Liver (tissue), 9 donors: ENCODE measurements around the gene FLOT2. TPM values are rescaled to one million over a fixed set of nuclear protein-coding genes. Genes with fewer than 3 reads are reported as not detected.

ENCODE experiments used
- DNase-seq: peaks from one replicate; pipeline ENCODE4 v3.0.0-alpha.2; 2017; ENCODE audit warnings: low spot score
- H3K27ac ChIP-seq, 2 donors: one replicate each; pipeline ENCODE4 v1.7.0; 2013; ENCODE audit warnings: inconsistent platforms in 2 of 2, low read length in 2 of 2, control low read depth in 1 of 2, low read depth in 1 of 2, mild to moderate bottlenecking in 1 of 2
- H3K27me3 ChIP-seq, 4 donors: one replicate each; pipeline versions ENCODE4 v1.6.1 to v1.7.0; 2013; ENCODE audit warnings: low read length in 3 of 4, inconsistent platforms in 1 of 4, mild to moderate bottlenecking in 1 of 4, moderate library complexity in 1 of 4; ENCODE audit not compliant: control insufficient read depth in 4 of 4, insufficient read depth in 4 of 4
- H3K36me3 ChIP-seq, 4 donors: one replicate each; pipeline versions ENCODE4 v1.6.1 to v1.7.0; 2013; ENCODE audit warnings: low read length in 3 of 4, mild to moderate bottlenecking in 3 of 4, low read depth in 1 of 4, moderate library complexity in 1 of 4; ENCODE audit not compliant: control insufficient read depth in 4 of 4, insufficient read depth in 3 of 4
- H3K4me1 ChIP-seq, 4 donors: one replicate each; pipeline versions ENCODE4 v1.6.1 to v1.7.0; 2013; ENCODE audit warnings: low read length in 3 of 4, mild to moderate bottlenecking in 3 of 4, moderate library complexity in 1 of 4; ENCODE audit not compliant: control insufficient read depth in 4 of 4, insufficient read depth in 4 of 4
- H3K4me3 ChIP-seq, 3 donors: one replicate each; pipeline versions ENCODE4 v1.6.1 to v1.7.0; 2013; ENCODE audit warnings: low read length in 3 of 3, control low read depth in 1 of 3, low read depth in 1 of 3, mild to moderate bottlenecking in 1 of 3
- H3K9ac ChIP-seq, 2 donors: one replicate each; pipeline ENCODE4 v1.7.0; 2013; ENCODE audit warnings: low read length in 2 of 2, mild to moderate bottlenecking in 2 of 2, moderate library complexity in 2 of 2, control low read depth in 1 of 2, low read depth in 1 of 2
- H3K9me3 ChIP-seq, 4 donors: one replicate each; pipeline versions ENCODE4 v1.6.1 to v1.7.0; 2013; ENCODE audit warnings: low read length in 3 of 4; ENCODE audit not compliant: control insufficient read depth in 4 of 4
- ATF3 ChIP-seq: IDR thresholded peaks from 2 replicates; pipeline ENCODE4 v1.6.1; 2016; ENCODE audit warnings: antibody characterized with exemption
- CTCF ChIP-seq: fragments of 150-350 bp; IDR thresholded peaks from 2 replicates; pipeline ENCODE4 v1.5.1; 2017; ENCODE audit warnings: improper control_type of control experiment, low read depth, low read length; ENCODE audit not compliant: missing input control
- EGR1 ChIP-seq, 2 donors: IDR thresholded peaks; 2 replicates each; pipeline ENCODE4 v1.6.1; 2016 to 2018; ENCODE audit warnings: antibody characterized with exemption in 2 of 2, low read depth in 2 of 2
- FOXA2 ChIP-seq: IDR thresholded peaks from 2 replicates; pipeline ENCODE4 v1.6.1; 2016; ENCODE audit warnings: antibody characterized with exemption
- GABPA ChIP-seq, 2 donors: IDR thresholded peaks in 1 of 2; conservative IDR thresholded peaks in 1 of 2; 2 replicates each; pipeline ENCODE4 v1.6.1; 2016; ENCODE audit warnings: antibody characterized with exemption in 2 of 2, mild to moderate bottlenecking in 1 of 2, moderate library complexity in 1 of 2
- HNF4G ChIP-seq: IDR thresholded peaks from 2 replicates; pipeline ENCODE4 v1.6.1; 2016; ENCODE audit warnings: antibody characterized with exemption
- MAX ChIP-seq: IDR thresholded peaks from 2 replicates; pipeline ENCODE4 v1.6.1; 2016; ENCODE audit warnings: antibody characterized with exemption
- NR2F2 ChIP-seq: IDR thresholded peaks from 2 replicates; pipeline ENCODE4 v1.6.1; 2016; ENCODE audit warnings: antibody characterized with exemption
- RAD21 ChIP-seq, 2 donors: IDR thresholded peaks; 2 replicates each; pipeline ENCODE4 v1.6.1; 2016; ENCODE audit warnings: antibody characterized with exemption in 2 of 2, mild to moderate bottlenecking in 2 of 2
- RXRA ChIP-seq, 2 donors: IDR thresholded peaks; 2 replicates each; pipeline ENCODE4 v1.6.1; 2017 to 2018; ENCODE audit warnings: antibody characterized with exemption in 2 of 2, mild to moderate bottlenecking in 1 of 2
- SP1 ChIP-seq: IDR thresholded peaks from 2 replicates; pipeline ENCODE4 v1.6.1; 2018; ENCODE audit warnings: antibody characterized with exemption, mild to moderate bottlenecking
- TAF1 ChIP-seq: conservative IDR thresholded peaks from 2 replicates; pipeline ENCODE4 v1.6.1; 2016; ENCODE audit warnings: antibody characterized with exemption, mild to moderate bottlenecking
- YY1 ChIP-seq: IDR thresholded peaks from 2 replicates; pipeline ENCODE4 v1.6.1; 2016; ENCODE audit warnings: antibody characterized with exemption, mild to moderate bottlenecking
- ZBTB33 ChIP-seq: IDR thresholded peaks from 2 replicates; pipeline ENCODE4 v1.6.1; 2016; ENCODE audit warnings: antibody characterized with exemption
- WGBS: extraction: QIAGEN DNeasy Blood & Tissue Kit; methylation state at CpG from one replicate; pipeline ENCODE4 v1.1.7; 2013; 5-methylcytosine and 5-hydroxymethylcytosine counted together
- polyA plus RNA-seq, 2 donors: library from polyadenylated mRNA; stranded (reverse) in 1 of 2; unstranded in 1 of 2; fragments of 200-250 nt in 1 of 2; fragments of >200 nt in 1 of 2; fragmentation: Nextera tagmentation in 1 of 2; extraction: Ambion mirVana in 1 of 2; gene quantifications; one replicate each; pipeline versions ENCODE4 v1.2.1 to v1.2.3, GENCODE V29; 2013 to 2015
- total RNA-seq, 2 donors: library from RNA; depleted of rRNA; stranded (reverse); fragments of >200 nt; gene quantifications; one replicate each; pipeline ENCODE4 v1.2.3, GENCODE V29; 2014
- donor health status: healthy.
- donor health status: healthy.
- donor health status: healthy.
- donor health status: healthy.
- donor health status: healthy.

The FLOT2 gene
- total and polyA plus RNA-seq, 4 donors = 61.6 to 100 (median 69.4) TPM

- WGBS = 87% methylated on average over 10 of the region's 10 CpGs
- no peaks in the 10 kb centered on the region for H3K27me3 ChIP-seq
- DNase-seq = no peak
- H3K27ac ChIP-seq = no peak overlapping the region
- no peaks in the 10 kb centered on the region for H3K9me3 ChIP-seq
- H3K9ac ChIP-seq = no peak overlapping the region
- no peak overlapping the region for H3K4me3 ChIP-seq
- H3K4me1 ChIP-seq = no peaks in the 10 kb centered on the region
- peaks cover 25 to 46% (median 29%) of the 10 kb centered on the region in 4 donors for H3K36me3 ChIP-seq
- TF ChIP-seq NR2F2 (no peak), RAD21 (IDR thresholded peaks at IDR 0.05) (no peak), ATF3 (no peak), CTCF (no peak), TAF1 (no peak), MAX (no peak), FOXA2 (no peak), ZBTB33 (no peak), EGR1 (IDR thresholded peaks at IDR 0.05; ENCODE audit: low read depth in 2 of 2) (no peak), GABPA (IDR thresholded peaks at IDR 0.05 in 1 of 2, conservative IDR thresholded peaks at IDR 0.05 in 1 of 2) (no peak), RXRA (IDR thresholded peaks at IDR 0.05) (no peak), HNF4G (no peak), SP1 (no peak)
Measured at GRCh38 chr17:28885951-28886350, 11.6 kb downstream of the FLOT2 start.

- H3K9ac ChIP-seq = no peak overlapping the region
- H3K9me3 ChIP-seq = no peaks in the 10 kb centered on the region
- no peak for DNase-seq
- H3K36me3 ChIP-seq = peaks cover 30 to 52% (median 33%) of the 10 kb centered on the region in 4 donors
- TF ChIP-seq ATF3 = no peak
- TF ChIP-seq GABPA (IDR thresholded peaks at IDR 0.05 in 1 of 2, conservative IDR thresholded peaks at IDR 0.05 in 1 of 2) = no peak
- no peak for TF ChIP-seq RXRA (IDR thresholded peaks at IDR 0.05)
- TF ChIP-seq YY1 = no peak
- TF ChIP-seq SP1 = no peak
- no peak for TF ChIP-seq EGR1 (IDR thresholded peaks at IDR 0.05; ENCODE audit: low read depth in 2 of 2)
- no peak overlapping the region for H3K4me3 ChIP-seq
- 96% methylated on average over 4 of the region's 4 CpGs for WGBS
- no peak overlapping the region for H3K27ac ChIP-seq
- H3K27me3 ChIP-seq = no peaks in the 10 kb centered on the region
- no peaks in the 10 kb centered on the region for H3K4me1 ChIP-seq
Measured at GRCh38 chr17:28885363-28885762, 12.2 kb downstream of the FLOT2 start.
